Adipose tissue (tissue), 3 donors: Measurements from ENCODE around the gene ALG11. TPM values are rescaled to one million over a fixed set of nuclear protein-coding genes. Genes with fewer than 3 reads are reported as not detected.
"Not testable (repeated sequence)": the region's sequence is repeated elsewhere in the genome, so short reads cannot be mapped to it uniquely, and the experiment has no call there.

Experiments
- H3K27ac ChIP-seq: one replicate; pipeline ENCODE4 v1.5.1; 2013; ENCODE audit warnings: low read depth, low read length
- WGBS, 3 donors: extraction: QIAGEN DNeasy Blood & Tissue Kit; methylation state at CpG; one replicate each; pipeline ENCODE4 v1.1.7; 2013; 5-methylcytosine and 5-hydroxymethylcytosine counted together
- polyA plus RNA-seq, 3 donors: library from polyadenylated mRNA; stranded (reverse); fragments of 200-250 nt; gene quantifications; one replicate each; pipeline ENCODE4 v1.2.3, GENCODE V29; 2013
- donor health status: healthy with polysubstance abuse.
- donor health status: Bipolar disorder and iron deficiency.
- donor health status: healthy.

The ALG11 gene
- 1 to 10 TPM; 4.3 to 7.7 (median 6.6) TPM for polyA plus RNA-seq

- no peak within 1 kb of the TSS for H3K27ac ChIP-seq
- 0% methylated on average over 78 to 82 of the region's 82 CpGs for WGBS, 3 donors
Measured at GRCh38 chr13:52011632-52012511, at the start of gene ALG11. ALG11 (plus strand) TSS chr13:52012398; CDS start chr13:52012419, 21 bp downstream.

GRCh38 chr13:51966186-51966585, 46.0 kb upstream of the ALG11 start:
- H3K27ac ChIP-seq = no peak overlapping the region
- 92 to 94% (median 93%) methylated on average over 10 of the region's 10 CpGs for WGBS, 3 donors

GRCh38 chr13:51967482-51968446, 44.4 kb upstream of the ALG11 start:
- 70 to 89% (median 74%) methylated on average over 8 of the region's 8 CpGs for WGBS, 3 donors
- H3K27ac ChIP-seq = no peak overlapping the region

GRCh38 chr13:51970349-51970748, 41.8 kb upstream of the ALG11 start:
- 22 to 68% (median 66%) methylated on average over 5 of the region's 5 CpGs for WGBS, 3 donors
- H3K27ac ChIP-seq = no peak overlapping the region

GRCh38 chr13:51971520-51972426, 40.4 kb upstream of the ALG11 start:
- H3K27ac ChIP-seq = no peak overlapping the region
- 95 to 96% (median 96%) methylated on average over 15 of the region's 15 CpGs for WGBS, 3 donors

- H3K27ac ChIP-seq = no peak overlapping the region
- 92 to 94% (median 93%) methylated on average over 6 of the region's 6 CpGs for WGBS, 3 donors
Measured at GRCh38 chr13:51974482-51974881, 37.7 kb upstream of the ALG11 start.

- no peak overlapping the region for H3K27ac ChIP-seq
- WGBS, 3 donors = 0 to 71% (median 38%) methylated on average over 1 of the region's 1 CpG
Measured at GRCh38 chr13:51976423-51976822, 35.8 kb upstream of the ALG11 start.

GRCh38 chr13:51976890-51977289, 35.3 kb upstream of the ALG11 start:
- WGBS, 3 donors = 90 to 95% (median 93%) methylated on average over 5 of the region's 5 CpGs

GRCh38 chr13:51977625-51978024, 34.6 kb upstream of the ALG11 start:
- WGBS, 3 donors = 93 to 96% (median 95%) methylated on average over 5 of the region's 5 CpGs
- no peak overlapping the region for H3K27ac ChIP-seq

More at GRCh38 chr13:51976890-51977289, 35.3 kb upstream of the ALG11 start:
- no peak overlapping the region for H3K27ac ChIP-seq

GRCh38 chr13:51978796-51979556, 33.2 kb upstream of the ALG11 start:
- no peak overlapping the region for H3K27ac ChIP-seq
- 45 to 84% (median 63%) methylated on average over 5 of the region's 5 CpGs for WGBS, 3 donors

- 59 to 77% (median 62%) methylated on average over 4 of the region's 4 CpGs for WGBS, 3 donors
- no peak overlapping the region for H3K27ac ChIP-seq
Measured at GRCh38 chr13:51980908-51981307, 31.3 kb upstream of the ALG11 start.

- WGBS, 3 donors = 78 to 82% (median 82%) methylated on average over 4 of the region's 4 CpGs
- no peak overlapping the region for H3K27ac ChIP-seq
Measured at GRCh38 chr13:51981355-51981754, 30.8 kb upstream of the ALG11 start.

GRCh38 chr13:51983292-51983691, 28.9 kb upstream of the ALG11 start:
- not testable (repeated sequence) for H3K27ac ChIP-seq
- WGBS, 3 donors = 91 to 97% (median 92%) methylated on average over 3 of the region's 3 CpGs

- 92 to 96% (median 93%) methylated on average over 4 of the region's 4 CpGs for WGBS, 3 donors
- not testable (repeated sequence) for H3K27ac ChIP-seq
Measured at GRCh38 chr13:51984904-51985303, 27.3 kb upstream of the ALG11 start.

- WGBS, 3 donors = 66 to 91% (median 91%) methylated on average over 3 of the region's 3 CpGs
- no peak overlapping the region for H3K27ac ChIP-seq
Measured at GRCh38 chr13:51988988-51989618, 23.1 kb upstream of the ALG11 start.

GRCh38 chr13:51993713-51994112, 18.5 kb upstream of the ALG11 start:
- no peak overlapping the region for H3K27ac ChIP-seq
- WGBS, 3 donors = 46 to 84% (median 79%) methylated on average over 2 of the region's 2 CpGs
